ENCODE results near the gene MAST4. TPM values are rescaled to one million over a fixed set of nuclear protein-coding genes. Genes with fewer than 3 reads are reported as not detected.

Gene MAST4
- total and polyA plus RNA-seq, 2 donors from 2014 or later = 27.3 to 31.4 TPM

DNA sequence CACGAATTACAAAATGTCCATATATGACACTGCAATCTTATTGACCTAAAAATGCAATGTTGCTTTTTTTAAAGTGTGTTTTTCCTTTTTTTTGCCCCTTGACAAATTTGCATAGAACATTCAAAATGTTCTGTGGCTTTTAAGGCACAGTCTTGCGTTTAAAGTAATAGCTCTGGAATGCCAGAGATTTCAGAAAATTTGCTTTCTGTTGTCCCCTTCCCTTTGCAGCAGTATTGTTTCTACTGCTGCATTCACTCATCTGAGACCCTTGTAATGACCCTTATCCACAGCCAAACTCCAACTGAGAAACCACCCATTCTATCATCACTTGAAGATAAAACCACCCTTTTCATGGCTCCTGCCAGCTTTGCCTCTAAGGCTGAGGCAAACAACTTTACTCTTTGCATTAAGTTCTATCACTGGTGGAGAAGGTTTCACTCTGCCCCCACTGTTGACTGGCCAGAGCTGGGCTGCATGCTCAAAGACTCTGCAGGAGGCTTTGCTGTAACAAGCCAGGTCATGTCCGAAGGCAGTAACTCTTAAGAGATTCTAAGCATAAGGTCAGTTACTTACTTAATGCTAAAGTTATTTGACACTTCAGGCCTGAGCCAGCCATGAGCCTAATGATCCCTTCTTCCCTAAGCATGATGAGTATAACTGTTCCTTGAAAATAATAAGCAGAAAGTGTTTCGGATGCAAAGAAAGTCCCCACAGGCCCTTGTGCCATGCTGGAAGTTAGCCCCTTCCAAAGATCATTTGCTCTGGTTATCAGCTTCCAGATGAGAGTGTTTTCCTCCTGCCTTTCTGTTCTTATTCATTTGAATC lies 498.5 kb downstream of the MAST4 start:
- H3K27me3 ChIP-seq (ENCODE audit: control insufficient read depth, insufficient read depth, low read length) = no peaks in the 10 kb centered on the region
- TF ChIP-seq, protein P1, sequence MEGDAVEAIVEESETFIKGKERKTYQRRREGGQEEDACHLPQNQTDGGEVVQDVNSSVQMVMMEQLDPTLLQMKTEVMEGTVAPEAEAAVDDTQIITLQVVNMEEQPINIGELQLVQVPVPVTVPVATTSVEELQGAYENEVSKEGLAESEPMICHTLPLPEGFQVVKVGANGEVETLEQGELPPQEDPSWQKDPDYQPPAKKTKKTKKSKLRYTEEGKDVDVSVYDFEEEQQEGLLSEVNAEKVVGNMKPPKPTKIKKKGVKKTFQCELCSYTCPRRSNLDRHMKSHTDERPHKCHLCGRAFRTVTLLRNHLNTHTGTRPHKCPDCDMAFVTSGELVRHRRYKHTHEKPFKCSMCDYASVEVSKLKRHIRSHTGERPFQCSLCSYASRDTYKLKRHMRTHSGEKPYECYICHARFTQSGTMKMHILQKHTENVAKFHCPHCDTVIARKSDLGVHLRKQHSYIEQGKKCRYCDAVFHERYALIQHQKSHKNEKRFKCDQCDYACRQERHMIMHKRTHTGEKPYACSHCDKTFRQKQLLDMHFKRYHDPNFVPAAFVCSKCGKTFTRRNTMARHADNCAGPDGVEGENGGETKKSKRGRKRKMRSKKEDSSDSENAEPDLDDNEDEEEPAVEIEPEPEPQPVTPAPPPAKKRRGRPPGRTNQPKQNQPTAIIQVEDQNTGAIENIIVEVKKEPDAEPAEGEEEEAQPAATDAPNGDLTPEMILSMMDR (IDR thresholded peaks at IDR 0.05; ENCODE audit: borderline replicate concordance, extremely low read depth, insufficient read depth) = no peak
- intact Hi-C loops (cut with DNase I) = no loop called here
- H3K9me3 ChIP-seq (ENCODE audit: control insufficient read depth in 2 of 3, insufficient read depth in 1 of 3, low read length in 3 of 3) = no peaks in the 10 kb centered on the region
- no peak for FAIRE-seq
- no peak overlapping the region for H3K4me3 ChIP-seq (ENCODE audit: low read length in 3 of 3)
- peak overlapping the region; percentile 17 to 71 for H3K27ac ChIP-seq (ENCODE audit: low read depth in 2 of 2, low read length in 2 of 2)
- H3K9ac ChIP-seq (ENCODE audit: low read length in 3 of 3) = peak overlapping the region in 1 of 3 donors; percentile 30
- peak in 3 of 5 donors; percentile 55 to 62 (median 58) for DNase-seq
- H3K4me1 ChIP-seq (ENCODE audit: control insufficient read depth in 2 of 3, insufficient read depth in 2 of 3, low read depth in 1 of 3, low read length in 3 of 3) = peaks cover 6 to 14% (median 8%) of the 10 kb centered on the region in 3 donors
- H3K36me3 ChIP-seq (ENCODE audit: control insufficient read depth in 2 of 3, insufficient read depth in 3 of 3, low read length in 3 of 3) = peaks cover 0 to 6% (median 4%) of the 10 kb centered on the region in 3 donors

DNA sequence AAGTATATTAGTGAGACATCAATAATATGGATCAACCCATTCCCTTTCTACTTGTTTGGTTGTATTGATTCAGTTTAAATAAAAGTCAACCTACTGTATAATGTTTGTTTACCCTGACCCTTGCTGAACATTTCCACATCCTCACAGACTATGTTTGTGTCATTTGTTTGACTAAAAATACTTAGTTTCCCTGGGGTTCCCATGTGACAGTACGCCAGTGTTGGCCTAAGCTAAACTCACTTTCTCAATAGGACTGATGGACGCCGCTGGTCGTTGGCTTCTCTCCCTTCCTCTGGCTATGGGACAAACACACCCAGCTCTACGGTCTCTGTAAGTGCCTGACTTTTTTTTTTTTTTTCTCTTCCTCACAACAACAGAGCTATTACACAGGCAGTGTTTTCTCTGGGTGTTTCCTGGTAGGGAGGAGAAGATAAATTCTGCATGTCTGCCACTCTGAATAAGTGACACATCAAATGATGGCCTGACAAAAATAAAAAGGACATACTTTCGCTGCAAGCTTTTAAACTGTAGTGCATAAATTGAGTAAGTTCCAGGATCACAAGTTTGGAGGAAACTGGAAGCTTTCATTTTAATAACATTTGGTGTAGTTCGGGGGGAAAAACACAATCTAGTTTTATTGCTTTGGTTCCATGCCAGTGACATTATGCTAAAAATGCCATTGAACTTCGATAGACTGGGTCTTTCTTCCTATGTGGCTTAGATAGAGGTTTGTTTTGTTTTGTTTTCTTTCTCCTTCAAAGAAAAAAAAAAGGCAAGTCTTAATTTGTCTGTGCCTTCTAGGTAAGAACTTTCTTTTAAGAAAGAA lies 499.4 kb downstream of the MAST4 start:
- FAIRE-seq (peak; percentile 38), DNase-seq (peak in 3 of 5 donors; percentile 52 to 81 (median 68))
- H3K27me3 ChIP-seq (ENCODE audit: control insufficient read depth, insufficient read depth, low read length) = no peaks in the 10 kb centered on the region
- intact Hi-C loops (cut with DNase I) = no loop called here
- peak overlapping the region in 1 of 3 donors; percentile 30 for H3K9ac ChIP-seq (ENCODE audit: low read length in 3 of 3)
- TF ChIP-seq, protein P1 (IDR thresholded peaks at IDR 0.05; ENCODE audit: borderline replicate concordance, extremely low read depth, insufficient read depth) = no peak
- peak overlapping the region in 2 of 3 donors; percentile 20 to 22 for H3K4me3 ChIP-seq (ENCODE audit: low read length in 3 of 3)
- peaks cover 0 to 6% (median 2%) of the 10 kb centered on the region in 3 donors for H3K36me3 ChIP-seq (ENCODE audit: control insufficient read depth in 2 of 3, insufficient read depth in 3 of 3, low read length in 3 of 3)
- H3K4me1 ChIP-seq (ENCODE audit: control insufficient read depth in 2 of 3, insufficient read depth in 2 of 3, low read depth in 1 of 3, low read length in 3 of 3) = peaks cover 6 to 14% (median 8%) of the 10 kb centered on the region in 3 donors
- H3K9me3 ChIP-seq (ENCODE audit: control insufficient read depth in 2 of 3, insufficient read depth in 1 of 3, low read length in 3 of 3) = no peaks in the 10 kb centered on the region
- peak overlapping the region; percentile 17 to 71 for H3K27ac ChIP-seq (ENCODE audit: low read depth in 2 of 2, low read length in 2 of 2)

DNA sequence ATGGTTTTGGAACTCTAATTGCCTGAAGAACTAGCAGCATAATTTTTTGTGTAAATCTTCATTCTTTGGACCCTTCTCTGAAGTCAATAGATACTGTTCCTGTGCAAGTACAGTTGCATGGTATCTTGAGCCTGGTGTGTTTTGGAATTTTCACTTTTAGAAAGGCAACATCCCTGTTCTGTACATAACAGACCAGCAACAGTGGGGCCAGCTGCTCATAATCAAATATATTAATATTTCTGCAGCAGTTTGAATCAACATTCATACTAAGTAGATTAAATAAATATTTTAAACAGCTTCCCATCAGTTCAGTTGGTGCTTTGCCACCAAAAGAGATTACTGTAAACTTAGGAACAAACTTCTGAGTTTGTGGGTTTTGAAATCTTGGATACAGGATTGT lies 502.5 kb downstream of the MAST4 start:
- Histone ChIP-seq H3K36me3 (ENCODE audit: control insufficient read depth in 2 of 3, insufficient read depth in 3 of 3, low read length in 3 of 3) (peaks cover 0 to 7% (median 7%) of the 10 kb centered on the region in 3 donors), H3K9ac (ENCODE audit: low read length in 3 of 3) (no peak overlapping the region), H3K27ac (ENCODE audit: low read depth in 2 of 2, low read length in 2 of 2) (no peak overlapping the region), H3K4me3 (ENCODE audit: low read length in 3 of 3) (no peak overlapping the region), H3K4me1 (ENCODE audit: control insufficient read depth in 2 of 3, insufficient read depth in 2 of 3, low read depth in 1 of 3, low read length in 3 of 3) (peaks cover 6 to 11% (median 8%) of the 10 kb centered on the region in 3 donors), H3K9me3 (ENCODE audit: control insufficient read depth in 2 of 3, insufficient read depth in 1 of 3, low read length in 3 of 3) (no peaks in the 10 kb centered on the region), H3K27me3 (ENCODE audit: control insufficient read depth, insufficient read depth, low read length) (no peaks in the 10 kb centered on the region)
- TF ChIP-seq, protein P1 (IDR thresholded peaks at IDR 0.05; ENCODE audit: borderline replicate concordance, extremely low read depth, insufficient read depth) = no peak
- FAIRE-seq (no peak), DNase-seq (no peak)
- intact Hi-C loops (cut with DNase I) = no loop called here
